Activated CD8-positive, alpha-beta memory T cell treated with anti-CD3 and anti-CD28 coated beads for 48 hours (primary cell): ENCODE results near the gene NUBP2.

Source experiments
- DNase-seq, 3 experiments: peaks; one replicate each; pipeline ENCODE4 v3.0.0-alpha.2; 2020; ENCODE audit warnings: low read depth in 2 of 3, low spot score in 2 of 3

Gene NUBP2

DNA sequence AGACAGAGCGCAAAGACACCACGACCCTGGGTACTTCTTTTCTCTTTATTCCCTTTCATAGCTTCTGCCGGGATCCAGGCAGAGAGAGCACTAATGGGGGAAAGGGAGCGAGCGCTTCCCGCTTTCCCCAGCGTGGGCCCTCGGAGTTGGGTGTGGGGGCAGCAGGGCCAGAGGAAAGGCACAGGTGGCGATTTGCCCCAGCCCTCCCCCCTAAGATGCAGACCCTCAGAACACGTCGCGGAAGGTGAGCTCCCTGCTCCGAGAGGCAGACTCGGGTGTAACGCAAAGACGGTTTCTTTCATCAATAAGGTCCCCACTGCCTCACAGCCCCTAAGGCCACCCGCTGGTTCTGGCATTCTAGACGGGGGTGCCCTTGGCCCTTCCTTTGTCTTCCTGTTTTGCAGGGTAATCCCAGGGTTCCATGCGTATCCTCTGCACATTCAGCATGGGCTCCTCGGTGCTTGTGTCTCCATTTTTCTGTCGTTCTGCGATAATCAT lies 10.8 kb upstream of the NUBP2 start:
- DNase-seq = peak in 1 of 3 experiments; percentile 28

DNA sequence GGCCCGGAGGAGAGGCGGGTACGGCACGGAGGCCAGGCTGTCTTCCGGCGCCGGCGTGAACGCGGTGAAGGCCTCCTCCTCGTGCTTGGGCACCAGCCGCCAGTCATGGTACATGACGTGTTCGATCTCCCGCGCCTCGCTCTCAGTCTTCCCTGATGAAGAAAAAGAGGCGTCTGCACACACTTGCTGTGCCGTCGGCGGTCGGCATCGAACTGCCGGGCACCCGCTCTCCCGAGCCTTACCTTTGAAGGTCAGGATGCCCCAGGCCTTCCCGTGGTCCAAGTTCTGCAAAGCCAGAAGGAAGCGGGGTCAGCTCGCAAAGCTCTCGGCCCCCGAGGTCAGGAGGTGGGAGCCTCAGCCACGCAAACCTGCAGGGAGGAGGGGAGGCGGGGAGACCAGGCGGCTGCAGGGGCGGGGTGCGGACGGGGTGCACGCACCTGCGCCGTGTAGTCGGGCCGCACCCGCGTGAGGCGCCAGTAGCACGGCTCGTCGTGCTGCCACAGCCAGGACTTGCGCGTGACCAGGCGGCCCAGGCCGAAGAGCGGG lies 10.3 kb upstream of the NUBP2 start, which contains the start of gene EME2:
TSS of gene EME2 (plus strand) at position 449 of the 546 bp plus-strand sequence. CDS start 418 bp downstream, outside the sequence.
- peak in 2 of 3 experiments; percentile 27 to 32 for DNase-seq

DNA sequence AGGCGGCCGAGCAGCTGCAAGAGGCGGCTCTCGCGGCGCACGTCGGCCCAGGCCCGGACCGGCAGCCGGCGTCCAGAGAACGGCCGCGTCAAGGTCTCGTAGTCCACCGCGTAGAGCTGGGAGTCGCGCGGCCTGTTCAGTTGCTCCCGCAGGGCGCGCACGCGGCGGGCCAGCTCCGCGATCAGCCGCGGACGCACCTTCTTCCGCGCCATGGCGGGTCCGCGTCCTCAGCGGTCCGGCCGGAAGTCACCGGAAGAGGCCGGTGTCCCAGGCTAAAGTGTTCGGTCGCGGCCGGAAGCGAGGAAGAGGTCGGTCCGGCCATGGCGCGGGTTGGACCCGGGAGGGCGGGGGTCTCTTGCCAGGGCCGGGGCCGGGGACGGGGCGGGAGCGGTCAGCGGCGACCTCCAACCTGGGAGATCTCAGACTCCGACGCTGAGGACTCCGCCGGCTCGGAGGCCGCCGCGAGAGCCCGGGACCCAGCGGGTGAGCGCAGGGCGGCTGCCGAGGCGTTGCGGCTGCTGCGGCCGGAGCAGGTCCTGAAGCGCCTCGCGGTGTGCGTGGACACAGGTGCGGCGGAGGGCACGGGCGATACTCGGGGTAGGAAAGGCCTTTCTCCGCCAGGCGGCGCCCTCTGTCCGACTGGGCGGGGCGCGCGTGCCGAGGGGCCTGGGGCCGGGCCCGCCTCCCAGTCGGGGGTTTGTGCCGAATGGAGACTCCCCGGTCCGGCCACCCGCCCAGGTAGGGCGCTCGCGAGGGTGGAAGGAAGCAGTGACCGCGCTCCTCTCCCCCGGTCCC lies 9.7 kb upstream of the NUBP2 start, which contains the start of gene MRPS34:
TSS of gene MRPS34 (minus strand) at position 227 of the 795 bp plus-strand sequence. CDS start at position 212, 15 bp downstream.
- DNase-seq = peak; percentile 65 to 77 (median 66)

DNA sequence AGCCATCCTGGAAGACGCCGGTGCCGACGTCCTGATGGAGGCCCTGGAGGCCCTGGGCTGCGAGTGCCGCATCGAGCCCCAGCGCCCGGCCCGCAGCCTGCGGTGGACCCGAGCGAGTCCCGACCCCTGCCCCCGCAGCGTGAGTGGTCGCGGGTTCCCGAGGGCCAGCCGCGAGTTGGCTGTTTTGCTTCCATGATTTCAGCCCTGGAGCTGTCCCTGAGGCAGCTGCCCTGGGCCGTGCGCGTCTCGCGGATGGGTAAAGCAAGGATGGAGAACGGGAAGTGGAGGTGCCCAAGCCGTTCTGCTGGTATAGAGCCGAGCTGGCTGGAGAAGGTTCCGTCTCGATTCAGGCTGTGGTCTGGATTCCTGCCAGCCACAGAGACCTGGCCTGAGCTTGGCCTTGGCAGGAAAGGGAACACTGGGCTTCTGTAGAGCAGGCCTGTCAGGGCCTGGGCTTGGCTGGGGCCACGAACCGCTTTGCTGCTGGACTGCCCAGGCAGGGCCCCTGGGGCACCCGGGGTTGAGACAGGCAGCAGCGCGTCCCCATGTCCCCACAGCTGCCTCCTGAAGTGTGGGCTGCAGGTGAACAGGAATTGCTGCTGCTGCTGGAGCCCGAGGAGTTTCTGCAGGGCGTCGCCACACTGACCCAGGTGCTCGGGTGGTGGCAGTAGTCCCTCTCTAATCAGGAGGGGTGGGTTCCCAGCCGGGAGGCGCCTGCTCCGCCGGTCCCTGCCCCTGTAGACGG lies 8.9 kb upstream of the NUBP2 start:
- no peak for DNase-seq

DNA sequence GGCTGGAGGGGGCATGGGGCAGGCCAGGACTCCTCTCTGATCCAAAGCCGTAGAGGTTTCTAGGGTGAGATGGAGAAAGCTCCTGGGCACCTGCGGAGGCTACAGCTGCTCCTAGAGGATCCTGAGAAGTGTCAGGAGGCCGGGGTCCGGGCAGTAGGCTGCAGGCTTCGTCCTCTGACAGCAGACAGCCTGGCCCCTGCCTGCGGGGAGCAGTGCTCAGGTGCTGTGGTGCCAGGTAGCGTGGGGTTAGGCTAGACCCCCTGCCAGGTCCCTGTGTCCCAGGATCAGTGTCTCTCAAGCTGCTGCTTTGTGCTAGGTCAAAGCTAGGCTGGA lies 8.3 kb upstream of the NUBP2 start:
- DNase-seq = no peak

DNA sequence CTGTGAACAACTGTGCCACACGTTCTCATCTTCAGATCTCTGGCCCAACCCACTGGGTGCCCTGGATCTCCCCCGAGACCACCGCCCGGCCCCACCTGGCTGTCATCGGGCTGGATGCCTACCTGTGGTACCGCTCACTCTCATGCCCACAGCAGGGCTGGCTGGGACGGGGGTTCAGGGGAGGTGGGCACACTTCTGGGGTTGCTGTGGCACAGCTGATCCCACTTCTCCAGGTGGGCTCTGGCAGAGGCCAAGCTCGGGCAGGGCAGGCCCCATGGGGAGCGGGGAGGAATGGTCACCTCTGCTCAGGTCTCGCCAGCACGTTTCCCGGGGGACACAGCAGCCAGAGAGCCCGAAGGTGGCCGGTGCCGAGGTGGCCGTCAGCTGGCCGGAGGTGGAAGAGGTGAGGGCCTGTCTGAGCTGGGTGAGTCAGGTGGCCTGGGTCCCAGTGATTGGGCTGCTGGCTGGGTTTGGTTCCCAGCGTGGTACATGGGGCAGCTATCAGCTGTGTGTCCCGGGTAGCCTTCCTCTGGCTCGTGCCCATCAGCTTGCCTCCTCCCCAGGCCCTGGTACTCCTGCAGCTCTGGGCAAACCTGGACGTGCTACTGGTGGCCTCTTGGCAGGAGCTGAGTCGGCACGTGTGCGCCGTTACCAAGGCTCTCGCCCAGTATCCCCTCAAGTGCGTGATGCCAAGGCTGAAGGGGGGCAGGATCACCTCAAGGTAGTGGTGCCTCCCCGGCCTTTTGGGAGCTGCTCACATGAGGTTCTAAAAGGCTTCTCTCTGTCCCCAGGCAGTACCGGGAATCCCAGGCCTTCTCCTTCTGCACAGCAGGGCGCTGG lies 7.5 kb upstream of the NUBP2 start:
- DNase-seq = no peak

DNA sequence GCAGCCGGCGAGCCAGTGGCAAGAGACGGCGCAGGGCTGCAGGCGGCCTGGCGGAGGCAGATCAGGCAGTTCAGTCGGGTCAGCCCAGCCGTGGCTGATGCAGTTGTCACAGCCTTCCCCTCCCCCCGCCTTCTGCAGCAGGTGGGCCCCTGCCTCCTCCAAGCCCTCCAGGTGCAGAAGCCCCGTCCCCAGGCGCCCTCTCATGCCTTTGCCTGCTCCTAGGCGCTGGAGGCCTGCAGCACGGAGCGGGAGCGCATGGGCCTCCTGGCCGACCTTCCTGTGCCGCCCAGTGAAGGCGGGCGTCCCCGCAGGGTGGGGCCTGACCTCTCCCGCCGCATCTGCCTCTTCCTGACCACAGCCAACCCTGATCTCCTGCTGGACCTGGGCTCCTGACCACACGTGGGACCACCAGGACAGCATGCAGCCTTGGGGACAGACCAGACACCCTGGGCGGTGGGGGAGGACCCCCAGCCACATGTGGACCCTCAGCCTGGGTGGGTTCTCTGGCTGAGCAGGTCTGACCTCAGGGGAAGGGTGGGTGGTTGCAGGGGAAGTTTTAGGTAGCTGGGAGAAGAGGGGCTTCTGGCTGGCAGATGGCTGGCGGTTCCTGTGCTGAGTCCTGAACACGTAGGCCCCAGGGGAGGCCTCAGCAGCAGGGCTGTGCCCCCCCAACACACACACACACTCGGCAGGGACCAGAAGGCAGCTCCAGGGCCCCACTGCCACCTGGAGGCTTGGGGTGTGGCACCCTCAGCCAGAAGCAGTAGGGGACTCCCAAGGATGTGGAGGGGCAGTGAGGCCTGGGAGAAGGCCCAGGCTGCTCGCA lies 6.7 kb upstream of the NUBP2 start:
- no peak for DNase-seq

DNA sequence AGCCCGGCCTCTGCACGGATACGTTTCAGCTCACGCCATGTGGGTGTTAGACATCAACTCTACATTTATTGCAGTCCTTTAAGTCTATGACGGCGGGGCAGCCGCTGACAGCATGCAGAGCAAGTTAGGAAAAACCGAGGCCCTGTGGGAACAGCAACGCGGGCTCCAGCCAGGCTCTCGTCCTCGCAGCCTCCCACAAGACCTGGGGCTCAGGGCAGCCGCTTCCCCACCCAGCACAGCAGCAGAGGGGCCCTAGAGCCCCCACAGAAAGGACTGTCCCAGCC lies 6.1 kb upstream of the NUBP2 start:
- DNase-seq = no peak

DNA sequence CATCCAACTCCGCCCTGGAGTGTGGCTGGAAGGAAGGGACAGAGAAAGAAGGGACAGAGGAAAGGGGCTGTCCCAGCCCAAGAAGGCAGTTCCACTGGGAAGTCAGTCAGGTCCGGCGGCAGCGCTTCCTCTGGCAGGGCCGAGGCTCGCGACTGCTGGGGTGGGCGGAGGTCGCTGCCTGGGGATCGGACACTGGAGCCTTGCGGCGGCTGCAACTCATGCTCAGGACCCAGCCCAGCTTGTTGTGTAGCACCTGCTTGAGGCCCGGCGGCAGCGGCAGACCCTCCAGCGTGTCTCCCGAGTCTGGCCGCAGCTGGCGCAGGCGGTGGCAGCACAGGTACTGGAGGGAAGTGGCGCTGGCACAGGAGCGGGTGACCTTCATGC lies 5.8 kb upstream of the NUBP2 start:
- DNase-seq = no peak

DNA sequence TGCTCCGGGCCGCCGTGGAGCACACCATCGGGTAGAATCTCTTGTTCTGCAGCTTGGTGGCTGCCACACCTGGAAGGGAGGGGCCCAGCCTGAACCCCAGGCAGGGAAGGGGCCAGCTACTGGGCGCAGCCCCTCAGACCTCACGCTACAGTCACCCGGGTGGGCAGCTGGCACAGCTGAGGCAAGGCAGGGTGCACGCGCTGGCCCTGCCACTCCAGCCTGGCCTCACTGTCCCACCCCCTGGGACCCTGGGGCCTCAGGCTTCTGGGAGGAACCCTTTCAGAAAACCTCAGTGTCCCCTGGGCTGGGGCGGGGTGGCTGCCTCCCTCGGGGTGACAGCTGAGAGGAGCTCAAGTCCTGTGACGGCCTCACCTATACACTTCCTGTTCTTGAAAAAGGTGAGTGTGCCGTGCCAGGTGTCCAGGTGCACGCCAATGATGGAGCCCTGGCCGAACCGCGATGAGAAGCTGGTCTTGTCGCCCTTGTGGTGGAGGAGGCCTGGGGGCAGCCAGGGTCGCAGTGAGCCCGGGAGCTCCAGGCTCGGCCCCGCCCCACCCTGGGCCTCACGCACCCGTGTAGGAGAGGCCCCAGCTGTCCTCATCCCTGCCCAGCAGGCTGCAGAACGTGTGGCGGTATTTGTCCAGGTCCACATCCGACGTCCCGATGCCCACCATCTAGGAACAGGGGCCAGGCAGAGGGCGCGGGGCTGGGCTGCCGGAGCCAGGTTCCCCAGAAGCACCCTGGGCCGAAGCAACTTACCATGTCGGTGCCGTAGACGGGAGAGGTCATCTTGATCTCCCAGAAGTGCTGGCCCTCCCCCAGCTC lies 5.2 kb upstream of the NUBP2 start:
- no peak for DNase-seq

DNA sequence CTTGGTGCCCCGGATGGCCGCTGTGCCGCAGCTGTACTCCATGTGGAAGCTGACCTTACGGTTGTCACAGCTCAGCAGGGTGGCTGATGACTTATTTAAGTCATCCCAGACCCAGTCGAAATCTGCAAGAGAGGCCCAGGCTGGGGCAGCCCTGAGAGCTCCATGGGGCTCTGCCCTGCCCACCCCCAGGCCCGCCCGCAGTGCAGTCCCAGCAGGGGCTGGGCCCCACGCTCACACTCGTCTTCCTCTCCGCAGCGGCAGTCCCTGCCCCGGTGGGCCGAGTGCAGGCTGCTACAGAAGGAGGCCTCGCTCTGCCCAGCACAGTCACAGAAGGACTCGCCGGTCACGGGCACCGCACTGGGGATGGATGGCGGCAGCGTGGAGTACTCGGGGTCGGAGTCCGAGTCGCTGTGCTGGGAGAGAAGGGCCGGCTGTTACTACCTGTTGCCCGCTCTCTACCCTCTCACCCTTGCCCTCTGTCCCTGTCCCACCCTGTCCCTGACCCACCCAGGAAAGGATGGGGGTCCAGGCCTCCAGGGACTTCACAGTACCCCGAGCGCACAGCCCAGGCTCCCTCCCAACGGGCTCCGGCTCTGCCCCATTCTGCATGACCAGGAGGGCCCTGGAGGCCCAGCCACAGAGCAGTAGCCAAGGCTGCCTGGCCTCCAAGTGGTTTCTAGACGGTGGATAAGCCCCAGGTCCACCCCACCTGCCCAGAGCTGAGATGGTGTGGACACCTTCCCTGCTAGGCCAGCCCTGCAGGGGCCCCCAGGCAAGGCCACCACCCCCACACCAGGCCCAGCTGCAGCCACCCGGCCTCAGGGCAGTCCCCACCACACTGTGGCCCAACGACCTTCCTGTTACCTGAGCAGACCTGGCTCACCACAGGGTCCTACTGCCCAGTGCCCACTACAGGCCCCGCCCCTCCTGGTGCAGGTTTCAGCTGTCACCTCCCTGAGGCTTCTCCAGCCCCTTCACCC lies 4.3 kb upstream of the NUBP2 start:
- no peak for DNase-seq

DNA sequence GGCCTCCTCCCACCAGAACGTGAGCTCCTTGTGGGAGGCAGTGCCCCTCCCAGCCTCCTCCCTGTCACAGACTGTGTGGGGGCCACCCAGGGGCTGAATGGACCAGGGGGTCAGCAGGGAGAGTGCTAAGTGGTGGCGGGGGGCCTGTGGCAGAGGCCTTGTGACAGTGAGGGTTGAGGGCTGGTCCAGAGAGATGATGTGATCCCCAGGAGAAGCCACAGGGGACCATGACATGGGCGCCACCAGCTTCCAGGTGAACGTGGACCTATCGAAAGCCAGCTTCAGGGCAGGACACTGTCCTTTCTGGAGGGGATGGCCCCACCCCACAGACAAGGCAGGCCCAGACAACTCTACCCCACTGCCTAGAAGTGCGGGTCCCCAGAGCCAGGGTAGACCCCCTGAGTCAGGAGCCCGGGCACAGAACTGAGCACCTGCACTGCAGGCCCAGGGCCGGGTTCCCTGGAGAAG lies 3.5 kb upstream of the NUBP2 start:
- no peak for DNase-seq

DNA sequence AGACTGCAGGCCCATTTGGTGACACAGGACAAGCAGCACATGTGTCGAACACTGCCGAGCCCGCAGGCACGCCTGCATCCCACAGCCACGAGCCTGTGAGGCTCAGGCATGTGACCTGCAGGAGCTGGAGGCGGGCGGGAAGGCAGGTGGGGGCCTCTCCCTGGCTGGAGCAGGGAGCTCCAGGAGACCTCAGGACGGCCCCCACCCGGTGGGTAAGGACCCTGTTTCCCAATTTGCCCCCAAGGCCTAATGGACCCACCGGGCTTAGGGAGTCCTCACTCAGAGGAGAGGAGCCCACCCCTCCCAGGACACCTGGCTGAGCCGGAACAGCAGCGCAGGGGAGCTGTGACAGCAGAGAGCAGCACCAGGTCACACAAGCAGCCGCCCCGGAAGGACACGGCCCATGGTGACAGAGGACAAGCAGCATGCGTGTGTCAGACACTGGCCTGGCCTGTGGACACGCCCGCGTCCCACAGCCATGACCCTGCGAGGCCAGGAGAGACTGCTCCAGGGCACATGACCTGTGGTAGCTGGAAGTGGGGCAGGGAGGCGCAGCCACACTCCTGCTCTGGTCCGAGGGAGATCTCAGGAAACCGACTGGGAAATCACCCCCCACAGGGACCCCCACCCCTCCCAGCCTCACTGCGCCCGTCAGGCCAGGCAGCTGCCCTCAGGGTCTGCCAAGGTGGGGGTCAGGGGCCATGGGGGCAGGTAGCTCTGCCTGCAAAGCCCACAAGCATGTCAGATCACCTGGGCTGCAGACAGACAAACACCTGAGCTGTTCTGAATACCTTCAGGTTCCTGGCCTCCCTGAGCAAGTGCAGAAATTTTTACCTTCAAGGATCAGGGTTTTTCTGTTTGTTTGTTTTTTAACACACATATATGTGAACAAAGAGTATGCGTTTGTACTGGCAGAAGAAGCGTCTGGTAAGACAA lies 2.8 kb upstream of the NUBP2 start:
- no peak for DNase-seq

DNA sequence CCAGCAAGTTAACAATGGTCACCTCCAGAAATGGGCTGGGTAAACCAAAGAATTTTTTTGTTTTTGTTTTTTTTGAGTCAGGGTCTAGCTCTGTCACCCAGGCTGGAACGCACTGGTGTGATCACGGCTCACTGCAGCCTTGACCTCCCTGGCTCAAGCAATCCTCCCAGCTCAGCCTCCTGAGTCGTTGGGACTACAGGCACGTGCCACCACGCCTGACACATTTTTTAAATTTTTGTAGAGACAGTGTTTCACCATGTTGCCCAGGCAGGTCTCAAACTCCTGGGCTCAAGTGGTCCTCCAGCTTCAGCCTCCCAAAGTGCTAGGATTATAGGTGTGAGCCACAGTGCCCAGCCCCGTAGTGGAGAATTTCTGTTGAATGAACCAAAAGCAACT lies 2.1 kb upstream of the NUBP2 start:
- DNase-seq = no peak

DNA sequence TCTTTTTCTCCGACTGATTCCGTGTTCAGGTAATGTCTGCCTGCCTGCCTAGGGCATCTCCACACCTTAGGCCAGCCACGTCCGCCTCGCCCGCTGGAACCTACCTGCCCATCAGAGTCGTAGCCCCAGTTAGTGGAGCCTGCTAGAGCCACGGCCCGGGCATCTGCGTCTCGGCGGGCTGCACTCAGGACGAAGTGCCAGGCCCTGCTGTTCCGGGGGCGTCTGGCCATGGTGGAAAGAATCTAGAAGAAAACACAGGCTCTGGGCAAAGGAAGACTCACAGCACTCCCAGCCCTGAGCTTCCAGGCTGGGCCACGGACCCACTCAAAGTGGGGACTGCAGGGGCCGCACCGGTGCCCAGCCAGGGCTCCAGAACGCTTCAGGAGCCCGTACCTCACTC lies 1.5 kb upstream of the NUBP2 start:
- no peak for DNase-seq

DNA sequence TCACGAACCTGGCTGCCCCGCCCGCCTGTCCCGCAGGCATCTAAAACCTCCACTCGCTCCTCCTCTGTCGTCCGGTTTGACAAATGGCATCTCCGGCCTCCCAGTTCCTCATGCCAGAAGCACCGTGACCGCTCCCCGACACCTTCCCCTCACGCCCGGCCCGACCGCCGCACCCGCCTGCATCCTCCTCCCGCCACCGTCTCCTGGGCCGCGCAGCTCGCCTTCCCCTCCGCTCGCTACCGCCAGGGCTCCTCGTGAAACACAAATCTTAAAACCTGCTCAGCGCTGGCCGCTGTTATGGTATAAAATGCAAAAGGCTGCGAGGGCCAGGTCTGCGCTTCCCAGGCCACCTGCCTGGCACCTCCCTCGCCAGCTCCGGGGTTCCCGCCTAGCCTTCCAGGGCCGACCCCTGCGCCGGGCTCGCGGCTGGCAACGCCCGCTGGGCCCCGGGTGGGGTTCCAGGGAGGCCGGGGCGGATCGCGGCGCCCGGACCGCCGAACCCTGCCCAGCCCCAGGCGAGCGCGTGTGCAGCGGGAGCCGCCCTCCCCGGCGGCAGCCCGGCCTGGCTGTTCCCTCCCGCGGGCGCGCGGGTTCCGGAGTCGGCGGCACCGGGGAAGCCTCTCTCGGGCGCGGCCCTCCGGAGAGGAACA lies 877 bp upstream of the NUBP2 start:
- DNase-seq = no peak
